Omental fat pad (tissue), 4 donors: ENCODE measurements around the gene TINCR. TPM values are rescaled to one million over a fixed set of nuclear protein-coding genes. Genes with fewer than 3 reads are reported as not detected.

Experiments used
- ATAC-seq: fragments of 150-250 bp; one replicate; pipeline ENCODE4 v1.9.1; 2016; ENCODE audit warnings: mild to moderate bottlenecking, moderate library complexity; ENCODE audit not compliant: low FRiP score
- DNase-seq: peaks from one replicate; pipeline ENCODE4 v3.0.0-alpha.2; 2019; ENCODE audit warnings: low spot score
- total RNA-seq, 4 donors: library from RNA; depleted of rRNA; stranded (reverse); fragments of >200 nt; gene quantifications; one replicate each; pipeline ENCODE4 v1.1.0, GENCODE V29; 2016
- TF ChIP-seq, protein P1 (sequence below), 3 donors: fragments of 450-650 bp; IDR thresholded peaks; one replicate each; pipeline ENCODE4 v1.5.1; 2016 to 2017; ENCODE audit warnings: antibody characterized with exemption in 3 of 3, mild to moderate bottlenecking in 3 of 3, moderate library complexity in 2 of 3

The TINCR gene
- total RNA-seq, 4 donors from 2014 or later = 1.7 to 8.6 (median 1.8) TPM; not detected in 1

DNA sequence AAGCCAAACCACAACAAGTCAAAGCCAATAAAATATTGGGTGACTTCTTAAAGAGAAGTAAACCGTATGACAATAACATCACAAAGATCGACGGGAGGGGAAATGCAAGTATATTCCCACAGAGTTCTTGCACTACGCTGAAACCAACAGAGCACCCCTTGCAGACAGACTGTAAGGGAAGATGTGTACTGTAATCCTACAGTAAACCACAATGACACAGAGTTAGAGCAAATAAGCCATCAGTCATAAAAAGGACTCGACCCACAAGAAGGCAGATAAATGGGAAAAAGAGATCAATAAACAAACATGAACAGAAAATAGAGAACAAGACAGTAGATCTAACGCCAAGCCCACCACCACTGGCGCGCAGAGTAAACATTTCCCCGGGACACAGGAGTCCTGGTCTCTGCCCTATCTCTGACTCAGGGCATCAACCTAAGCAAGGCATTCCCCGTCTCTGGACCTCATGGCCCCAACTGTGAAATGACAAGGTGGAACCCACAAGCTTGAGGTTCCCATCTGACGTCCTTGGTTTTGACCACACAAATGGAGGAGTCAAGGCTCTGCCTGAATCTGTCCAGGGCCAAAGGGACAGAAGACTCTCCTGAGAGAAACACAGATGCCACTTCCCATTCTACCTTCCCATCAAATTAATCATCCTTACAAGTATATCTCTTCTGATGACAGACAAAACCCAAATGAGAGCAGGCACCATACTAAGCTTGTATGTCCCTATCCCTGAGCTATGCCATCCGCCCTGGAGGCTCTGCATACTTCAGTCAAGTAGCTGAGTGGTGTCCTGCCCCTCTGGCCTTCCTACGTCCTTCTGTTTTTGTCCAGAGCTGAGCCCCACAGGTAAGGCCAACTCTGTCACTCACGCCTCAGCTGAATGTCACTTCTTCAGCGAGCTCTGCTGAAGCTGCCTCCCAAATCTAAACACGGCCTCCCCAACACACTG is 39.8 kb upstream of the TINCR start:
- DNase-seq = no peak
- no peak for ATAC-seq
- TF ChIP-seq, protein P1, sequence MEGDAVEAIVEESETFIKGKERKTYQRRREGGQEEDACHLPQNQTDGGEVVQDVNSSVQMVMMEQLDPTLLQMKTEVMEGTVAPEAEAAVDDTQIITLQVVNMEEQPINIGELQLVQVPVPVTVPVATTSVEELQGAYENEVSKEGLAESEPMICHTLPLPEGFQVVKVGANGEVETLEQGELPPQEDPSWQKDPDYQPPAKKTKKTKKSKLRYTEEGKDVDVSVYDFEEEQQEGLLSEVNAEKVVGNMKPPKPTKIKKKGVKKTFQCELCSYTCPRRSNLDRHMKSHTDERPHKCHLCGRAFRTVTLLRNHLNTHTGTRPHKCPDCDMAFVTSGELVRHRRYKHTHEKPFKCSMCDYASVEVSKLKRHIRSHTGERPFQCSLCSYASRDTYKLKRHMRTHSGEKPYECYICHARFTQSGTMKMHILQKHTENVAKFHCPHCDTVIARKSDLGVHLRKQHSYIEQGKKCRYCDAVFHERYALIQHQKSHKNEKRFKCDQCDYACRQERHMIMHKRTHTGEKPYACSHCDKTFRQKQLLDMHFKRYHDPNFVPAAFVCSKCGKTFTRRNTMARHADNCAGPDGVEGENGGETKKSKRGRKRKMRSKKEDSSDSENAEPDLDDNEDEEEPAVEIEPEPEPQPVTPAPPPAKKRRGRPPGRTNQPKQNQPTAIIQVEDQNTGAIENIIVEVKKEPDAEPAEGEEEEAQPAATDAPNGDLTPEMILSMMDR (IDR thresholded peaks at IDR 0.05) = no peak

DNA sequence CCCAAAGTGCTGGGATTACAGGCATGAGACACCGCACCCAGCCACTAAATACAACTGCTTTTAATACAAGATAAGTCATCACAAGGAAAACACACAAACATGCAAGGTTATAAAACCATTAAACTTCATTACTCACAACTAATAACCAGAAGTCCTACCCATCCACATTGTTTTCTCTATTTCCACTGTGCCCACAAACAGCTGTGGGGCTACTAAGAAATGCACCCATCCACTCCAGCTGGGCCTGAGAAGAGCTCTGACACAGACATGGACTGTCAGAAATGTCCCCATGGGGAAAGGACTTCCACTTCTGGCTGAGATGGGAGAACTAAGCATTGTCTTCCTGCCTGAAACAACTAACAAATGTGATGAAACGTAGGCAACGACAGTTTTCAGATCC is 37.6 kb upstream of the TINCR start:
- ATAC-seq (no peak), DNase-seq (no peak)
- TF ChIP-seq, protein P1 (IDR thresholded peaks at IDR 0.05) = no peak

DNA sequence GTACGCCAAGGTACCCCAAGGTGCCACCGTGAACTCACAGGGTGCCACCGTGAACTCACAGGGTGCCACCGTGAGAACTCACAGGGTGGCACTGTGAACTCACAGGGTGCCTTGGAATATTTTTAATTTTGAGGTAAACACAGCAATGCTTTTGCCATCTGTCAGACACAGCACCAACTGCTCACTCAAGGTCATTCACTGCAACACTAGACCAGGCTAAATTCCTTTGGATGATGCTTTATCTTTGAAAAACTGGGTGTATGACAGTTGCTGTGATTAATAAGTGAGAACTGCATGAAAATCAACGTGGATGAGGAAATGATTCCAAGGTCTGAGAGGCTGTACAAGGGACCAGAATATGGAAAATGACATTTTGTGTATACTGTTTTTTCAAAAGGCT is 35.9 kb upstream of the TINCR start:
- ATAC-seq = no peak
- TF ChIP-seq, protein P1 (IDR thresholded peaks at IDR 0.05) = no peak
- DNase-seq = no peak

DNA sequence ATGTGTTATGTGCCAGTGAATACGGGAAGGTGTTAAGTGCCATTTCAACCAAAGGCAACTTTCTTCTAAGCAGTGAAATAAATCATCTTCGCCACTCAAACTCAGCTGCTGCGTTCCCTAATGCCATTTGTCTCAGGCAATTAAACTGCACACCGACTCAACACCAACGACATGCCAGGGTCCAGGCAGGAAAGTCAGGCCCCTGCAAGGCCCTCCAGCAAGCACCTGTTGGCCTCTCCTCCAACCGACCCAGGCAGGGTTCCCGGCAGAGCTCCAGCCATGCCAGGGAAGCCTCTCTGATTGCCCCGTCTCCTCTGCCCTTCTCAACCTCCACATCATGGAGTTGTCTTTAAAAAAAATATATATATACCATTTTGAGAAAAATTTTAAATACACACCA is 33.0 kb upstream of the TINCR start:
- TF ChIP-seq, protein P1 (IDR thresholded peaks at IDR 0.05) = no peak
- no peak for ATAC-seq
- no peak for DNase-seq

DNA sequence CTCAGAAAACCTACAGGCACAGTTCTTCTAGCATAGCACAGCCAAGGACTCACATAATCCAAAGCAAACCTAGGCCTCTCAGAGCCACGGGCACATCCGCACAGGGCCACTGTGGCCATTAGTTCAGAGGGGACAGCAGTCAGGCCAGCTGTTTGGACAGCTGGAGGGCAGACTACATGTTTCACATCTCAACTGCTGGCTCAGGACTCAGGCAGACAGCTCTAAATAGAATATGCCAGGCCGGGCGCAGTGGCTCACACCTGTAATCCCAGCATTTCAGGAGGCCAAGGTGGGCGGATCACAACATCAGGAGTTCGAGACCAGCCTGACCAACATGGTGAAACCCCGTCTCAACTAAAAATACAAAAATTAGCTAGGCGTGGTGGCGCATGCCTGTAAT is 28.0 kb upstream of the TINCR start:
- TF ChIP-seq, protein P1 (IDR thresholded peaks at IDR 0.05) = no peak
- DNase-seq (no peak), ATAC-seq (no peak)

DNA sequence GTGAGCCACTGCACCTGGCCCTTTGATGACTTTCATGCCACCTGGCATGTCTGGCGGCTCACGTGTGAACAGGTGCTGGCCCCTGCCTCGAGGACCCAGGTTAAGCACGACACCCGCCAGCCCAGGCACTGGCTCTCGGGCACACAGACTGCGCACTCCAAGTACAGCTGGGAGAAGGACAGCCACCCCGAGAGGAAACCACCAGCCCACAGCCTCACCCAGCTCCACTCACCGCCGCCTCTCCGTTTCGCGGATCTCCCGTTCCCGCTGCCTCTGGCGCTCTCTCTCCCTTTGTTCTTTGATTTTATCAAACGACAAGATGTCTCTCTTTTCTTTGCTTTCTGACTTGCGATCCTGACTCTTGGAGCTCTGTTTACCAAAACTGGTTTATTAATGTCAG is 27.4 kb upstream of the TINCR start:
- ATAC-seq (no peak), DNase-seq (no peak)
- TF ChIP-seq, protein P1 (IDR thresholded peaks at IDR 0.05) = no peak

DNA sequence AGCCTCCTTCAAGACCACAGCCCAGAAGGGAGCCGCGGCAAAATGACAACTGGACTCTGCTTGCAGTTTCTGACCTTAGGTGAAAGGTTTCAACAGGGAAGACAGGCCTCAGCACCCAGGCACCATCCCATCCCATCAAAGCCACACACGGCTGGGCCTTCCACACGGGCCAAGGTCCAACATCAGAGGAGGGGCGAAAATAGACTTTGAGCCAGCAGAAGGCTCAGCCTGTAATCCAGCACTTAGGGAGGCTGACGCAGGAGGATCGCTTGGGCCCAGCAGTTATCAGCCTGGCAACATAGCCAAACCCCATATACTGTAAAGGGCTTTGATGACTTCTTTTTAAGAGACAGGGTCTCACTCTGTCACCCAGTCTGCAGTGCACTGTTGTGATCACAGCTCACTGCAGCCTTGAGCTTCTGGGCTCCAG is 26.8 kb upstream of the TINCR start:
- no peak for ATAC-seq
- DNase-seq = no peak
- TF ChIP-seq, protein P1 (IDR thresholded peaks at IDR 0.05) = no peak
